Liver (tissue), 9 donors: ENCODE data around the gene ANKRD23. TPM values are rescaled to one million over a fixed set of nuclear protein-coding genes. Genes with fewer than 3 reads are reported as not detected.

Experiments
- DNase-seq: peaks from one replicate; pipeline ENCODE4 v3.0.0-alpha.2; 2017; ENCODE audit warnings: low spot score
- H3K27ac ChIP-seq, 2 donors: one replicate each; pipeline ENCODE4 v1.7.0; 2013; ENCODE audit warnings: inconsistent platforms in 2 of 2, low read length in 2 of 2, control low read depth in 1 of 2, low read depth in 1 of 2, mild to moderate bottlenecking in 1 of 2
- H3K27me3 ChIP-seq, 4 donors: one replicate each; pipeline versions ENCODE4 v1.6.1 to v1.7.0; 2013; ENCODE audit warnings: low read length in 3 of 4, inconsistent platforms in 1 of 4, mild to moderate bottlenecking in 1 of 4, moderate library complexity in 1 of 4; ENCODE audit not compliant: control insufficient read depth in 4 of 4, insufficient read depth in 4 of 4
- H3K36me3 ChIP-seq, 4 donors: one replicate each; pipeline versions ENCODE4 v1.6.1 to v1.7.0; 2013; ENCODE audit warnings: low read length in 3 of 4, mild to moderate bottlenecking in 3 of 4, low read depth in 1 of 4, moderate library complexity in 1 of 4; ENCODE audit not compliant: control insufficient read depth in 4 of 4, insufficient read depth in 3 of 4
- H3K4me1 ChIP-seq, 4 donors: one replicate each; pipeline versions ENCODE4 v1.6.1 to v1.7.0; 2013; ENCODE audit warnings: low read length in 3 of 4, mild to moderate bottlenecking in 3 of 4, moderate library complexity in 1 of 4; ENCODE audit not compliant: control insufficient read depth in 4 of 4, insufficient read depth in 4 of 4
- H3K4me3 ChIP-seq, 3 donors: one replicate each; pipeline versions ENCODE4 v1.6.1 to v1.7.0; 2013; ENCODE audit warnings: low read length in 3 of 3, control low read depth in 1 of 3, low read depth in 1 of 3, mild to moderate bottlenecking in 1 of 3
- H3K9ac ChIP-seq, 2 donors: one replicate each; pipeline ENCODE4 v1.7.0; 2013; ENCODE audit warnings: low read length in 2 of 2, mild to moderate bottlenecking in 2 of 2, moderate library complexity in 2 of 2, control low read depth in 1 of 2, low read depth in 1 of 2
- H3K9me3 ChIP-seq, 4 donors: one replicate each; pipeline versions ENCODE4 v1.6.1 to v1.7.0; 2013; ENCODE audit warnings: low read length in 3 of 4; ENCODE audit not compliant: control insufficient read depth in 4 of 4
- ATF3 ChIP-seq: IDR thresholded peaks from 2 replicates; pipeline ENCODE4 v1.6.1; 2016; ENCODE audit warnings: antibody characterized with exemption
- CTCF ChIP-seq: fragments of 150-350 bp; IDR thresholded peaks from 2 replicates; pipeline ENCODE4 v1.5.1; 2017; ENCODE audit warnings: improper control_type of control experiment, low read depth, low read length; ENCODE audit not compliant: missing input control
- FOXA1 ChIP-seq: IDR thresholded peaks from 2 replicates; pipeline ENCODE4 v1.6.1; 2016; ENCODE audit warnings: antibody characterized with exemption
- FOXA2 ChIP-seq: IDR thresholded peaks from 2 replicates; pipeline ENCODE4 v1.6.1; 2016; ENCODE audit warnings: antibody characterized with exemption
- GABPA ChIP-seq, 2 donors: IDR thresholded peaks in 1 of 2; conservative IDR thresholded peaks in 1 of 2; 2 replicates each; pipeline ENCODE4 v1.6.1; 2016; ENCODE audit warnings: antibody characterized with exemption in 2 of 2, mild to moderate bottlenecking in 1 of 2, moderate library complexity in 1 of 2
- HNF4A ChIP-seq, 2 donors: conservative IDR thresholded peaks; 2 replicates each; pipeline ENCODE4 v1.6.1; 2016; ENCODE audit warnings: antibody characterized with exemption in 2 of 2, mild to moderate bottlenecking in 2 of 2
- HNF4G ChIP-seq: IDR thresholded peaks from 2 replicates; pipeline ENCODE4 v1.6.1; 2016; ENCODE audit warnings: antibody characterized with exemption
- NR2F2 ChIP-seq: IDR thresholded peaks from 2 replicates; pipeline ENCODE4 v1.6.1; 2016; ENCODE audit warnings: antibody characterized with exemption
- RAD21 ChIP-seq, 2 donors: IDR thresholded peaks; 2 replicates each; pipeline ENCODE4 v1.6.1; 2016; ENCODE audit warnings: antibody characterized with exemption in 2 of 2, mild to moderate bottlenecking in 2 of 2
- RXRA ChIP-seq, 2 donors: IDR thresholded peaks; 2 replicates each; pipeline ENCODE4 v1.6.1; 2017 to 2018; ENCODE audit warnings: antibody characterized with exemption in 2 of 2, mild to moderate bottlenecking in 1 of 2
- SP1 ChIP-seq: IDR thresholded peaks from 2 replicates; pipeline ENCODE4 v1.6.1; 2018; ENCODE audit warnings: antibody characterized with exemption, mild to moderate bottlenecking
- TAF1 ChIP-seq: conservative IDR thresholded peaks from 2 replicates; pipeline ENCODE4 v1.6.1; 2016; ENCODE audit warnings: antibody characterized with exemption, mild to moderate bottlenecking
- YY1 ChIP-seq: IDR thresholded peaks from 2 replicates; pipeline ENCODE4 v1.6.1; 2016; ENCODE audit warnings: antibody characterized with exemption, mild to moderate bottlenecking
- ZBTB33 ChIP-seq: IDR thresholded peaks from 2 replicates; pipeline ENCODE4 v1.6.1; 2016; ENCODE audit warnings: antibody characterized with exemption
- WGBS: extraction: QIAGEN DNeasy Blood & Tissue Kit; methylation state at CpG from one replicate; pipeline ENCODE4 v1.1.7; 2013; 5-methylcytosine and 5-hydroxymethylcytosine counted together
- polyA plus RNA-seq, 2 donors: library from polyadenylated mRNA; stranded (reverse) in 1 of 2; unstranded in 1 of 2; fragments of 200-250 nt in 1 of 2; fragments of >200 nt in 1 of 2; fragmentation: Nextera tagmentation in 1 of 2; extraction: Ambion mirVana in 1 of 2; gene quantifications; one replicate each; pipeline versions ENCODE4 v1.2.1 to v1.2.3, GENCODE V29; 2013 to 2015
- total RNA-seq, 2 donors: library from RNA; depleted of rRNA; stranded (reverse); fragments of >200 nt; gene quantifications; one replicate each; pipeline ENCODE4 v1.2.3, GENCODE V29; 2014
- TF ChIP-seq, protein P1 (sequence below): IDR thresholded peaks from 2 replicates; pipeline ENCODE4 v1.6.1; 2016; ENCODE audit warnings: antibody characterized with exemption, mild to moderate bottlenecking
- TF ChIP-seq, protein P2 (sequence below): IDR thresholded peaks from 2 replicates; pipeline ENCODE4 v1.6.1; 2016; ENCODE audit warnings: antibody characterized with exemption
- donor health status: healthy.
- donor health status: healthy.
- donor health status: healthy.
- donor health status: healthy.
- donor health status: healthy.

ANKRD23 gene
- total and polyA plus RNA-seq, 4 donors: 0.82 to 4.2 (median 1.9) TPM

DNA sequence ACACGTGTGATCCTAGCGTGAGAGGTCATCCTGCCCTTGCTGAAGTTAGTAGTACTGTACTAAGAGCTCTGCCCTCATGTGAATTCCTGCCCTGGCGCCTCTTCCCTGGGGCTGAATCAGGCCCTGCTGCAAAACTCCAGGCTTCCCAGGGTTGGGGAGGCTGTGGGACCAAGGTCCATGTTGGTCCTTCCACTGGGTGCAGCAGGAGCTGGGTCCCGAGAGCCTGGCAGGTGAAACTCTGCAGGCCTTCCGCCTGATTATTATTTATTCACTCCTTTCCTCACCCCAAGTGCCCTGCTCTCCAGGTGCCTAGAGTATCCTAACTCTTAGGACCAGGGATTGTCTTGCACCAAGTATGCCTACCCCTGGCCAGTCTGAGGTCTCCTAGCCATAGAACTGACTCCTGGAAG, 33.0 kb downstream of the ANKRD23 start:
- H3K27me3 ChIP-seq: no peaks in the 10 kb centered on the region
- H3K4me1 ChIP-seq: peaks cover 1 to 15% (median 8%) of the 10 kb centered on the region in 4 donors
- no peak overlapping the region for H3K9ac ChIP-seq
- 78% methylated on average over 5 of the region's 5 CpGs for WGBS
- no peaks in the 10 kb centered on the region for H3K9me3 ChIP-seq
- DNase-seq: no peak
- H3K27ac ChIP-seq: no peak overlapping the region
- no peaks in the 10 kb centered on the region for H3K36me3 ChIP-seq
- TF ChIP-seq, protein P1, sequence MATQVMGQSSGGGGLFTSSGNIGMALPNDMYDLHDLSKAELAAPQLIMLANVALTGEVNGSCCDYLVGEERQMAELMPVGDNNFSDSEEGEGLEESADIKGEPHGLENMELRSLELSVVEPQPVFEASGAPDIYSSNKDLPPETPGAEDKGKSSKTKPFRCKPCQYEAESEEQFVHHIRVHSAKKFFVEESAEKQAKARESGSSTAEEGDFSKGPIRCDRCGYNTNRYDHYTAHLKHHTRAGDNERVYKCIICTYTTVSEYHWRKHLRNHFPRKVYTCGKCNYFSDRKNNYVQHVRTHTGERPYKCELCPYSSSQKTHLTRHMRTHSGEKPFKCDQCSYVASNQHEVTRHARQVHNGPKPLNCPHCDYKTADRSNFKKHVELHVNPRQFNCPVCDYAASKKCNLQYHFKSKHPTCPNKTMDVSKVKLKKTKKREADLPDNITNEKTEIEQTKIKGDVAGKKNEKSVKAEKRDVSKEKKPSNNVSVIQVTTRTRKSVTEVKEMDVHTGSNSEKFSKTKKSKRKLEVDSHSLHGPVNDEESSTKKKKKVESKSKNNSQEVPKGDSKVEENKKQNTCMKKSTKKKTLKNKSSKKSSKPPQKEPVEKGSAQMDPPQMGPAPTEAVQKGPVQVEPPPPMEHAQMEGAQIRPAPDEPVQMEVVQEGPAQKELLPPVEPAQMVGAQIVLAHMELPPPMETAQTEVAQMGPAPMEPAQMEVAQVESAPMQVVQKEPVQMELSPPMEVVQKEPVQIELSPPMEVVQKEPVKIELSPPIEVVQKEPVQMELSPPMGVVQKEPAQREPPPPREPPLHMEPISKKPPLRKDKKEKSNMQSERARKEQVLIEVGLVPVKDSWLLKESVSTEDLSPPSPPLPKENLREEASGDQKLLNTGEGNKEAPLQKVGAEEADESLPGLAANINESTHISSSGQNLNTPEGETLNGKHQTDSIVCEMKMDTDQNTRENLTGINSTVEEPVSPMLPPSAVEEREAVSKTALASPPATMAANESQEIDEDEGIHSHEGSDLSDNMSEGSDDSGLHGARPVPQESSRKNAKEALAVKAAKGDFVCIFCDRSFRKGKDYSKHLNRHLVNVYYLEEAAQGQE: no peak
- TF ChIP-seq ZBTB33 (no peak), NR2F2 (no peak), FOXA2 (no peak), ATF3 (no peak), HNF4G (peak; percentile 25), TAF1 (no peak), HNF4A (conservative IDR thresholded peaks at IDR 0.05) (peak in 1 of 2 donors; percentile 38)
- H3K4me3 ChIP-seq: no peak overlapping the region

DNA sequence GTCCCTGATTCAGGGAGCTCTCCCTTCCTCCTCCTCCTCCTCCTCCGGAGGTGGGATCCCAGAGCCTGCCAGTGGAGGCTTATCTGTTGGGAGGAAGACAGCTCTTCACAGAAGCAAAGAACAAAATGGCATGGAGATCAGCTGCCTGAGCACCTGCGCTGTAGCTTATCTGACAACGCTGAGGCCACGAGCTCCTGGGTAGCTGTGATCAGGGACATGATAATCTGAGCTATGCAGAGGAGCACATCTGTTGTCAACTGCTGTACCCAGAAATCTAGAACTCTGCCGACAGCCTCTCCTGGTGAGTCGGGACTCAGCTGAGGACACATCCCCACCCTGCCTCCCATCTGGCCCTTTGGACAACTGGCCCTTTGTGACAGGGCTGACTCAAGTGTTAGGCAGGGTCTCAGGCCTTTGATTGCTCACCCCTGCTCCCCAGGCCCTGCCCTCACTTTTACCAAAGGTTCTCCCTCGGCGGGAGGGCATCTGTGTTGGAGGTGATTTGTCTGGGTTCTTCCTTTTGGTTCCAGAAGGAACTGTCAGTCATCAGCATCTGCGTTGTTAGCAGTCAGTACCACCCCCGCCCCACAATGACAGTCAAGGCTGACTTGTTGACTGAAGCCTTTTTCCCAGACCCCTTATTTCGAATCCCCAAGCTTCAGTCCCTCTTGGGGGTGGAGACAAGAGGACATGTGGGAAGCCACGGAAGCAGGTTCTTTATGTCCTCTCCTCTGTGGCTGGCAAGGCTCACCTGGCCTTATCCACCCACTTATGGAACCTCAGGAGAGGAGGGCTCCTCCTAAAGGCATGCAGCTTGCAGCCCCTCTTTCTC, 33.7 kb downstream of the ANKRD23 start:
- no peak overlapping the region for H3K9ac ChIP-seq
- DNase-seq: no peak
- TF ChIP-seq HNF4G (no peak), FOXA1 (no peak), YY1 (no peak), GABPA (IDR thresholded peaks at IDR 0.05 in 1 of 2, conservative IDR thresholded peaks at IDR 0.05 in 1 of 2) (no peak), RXRA (IDR thresholded peaks at IDR 0.05) (no peak), ATF3 (no peak), SP1 (no peak), NR2F2 (no peak), RAD21 (IDR thresholded peaks at IDR 0.05) (no peak), CTCF (no peak)
- TF ChIP-seq, protein P1: no peak
- TF ChIP-seq, protein P2, sequence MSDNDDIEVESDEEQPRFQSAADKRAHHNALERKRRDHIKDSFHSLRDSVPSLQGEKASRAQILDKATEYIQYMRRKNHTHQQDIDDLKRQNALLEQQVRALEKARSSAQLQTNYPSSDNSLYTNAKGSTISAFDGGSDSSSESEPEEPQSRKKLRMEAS: no peak
- no peak overlapping the region for H3K4me3 ChIP-seq
- 89% methylated on average over 12 of the region's 12 CpGs for WGBS
- no peak overlapping the region for H3K27ac ChIP-seq
- H3K4me1 ChIP-seq: peaks cover 1 to 10% (median 4%) of the 10 kb centered on the region in 4 donors
- no peaks in the 10 kb centered on the region for H3K9me3 ChIP-seq
- H3K27me3 ChIP-seq: no peaks in the 10 kb centered on the region
- no peaks in the 10 kb centered on the region for H3K36me3 ChIP-seq
